GM12891 (cell line): ENCODE results near the gene RAX2.

Experiments used
- POLR2A ChIP-seq: IDR thresholded peaks from 2 replicates; pipeline ENCODE4 v1.6.1; 2011; ENCODE audit warnings: low read depth, low read length, control low read depth
- SPI1 ChIP-seq: IDR thresholded peaks from 2 replicates; pipeline ENCODE4 v1.6.1; 2011; ENCODE audit warnings: low read depth, low read length, control low read depth

- TF ChIP-seq POLR2A (no peak), SPI1 (no peak)
Observed at GRCh38 chr19:3793799-3794198, 21.8 kb upstream of the RAX2 start.
